ENCODE results near the gene ADAM10.

DNA sequence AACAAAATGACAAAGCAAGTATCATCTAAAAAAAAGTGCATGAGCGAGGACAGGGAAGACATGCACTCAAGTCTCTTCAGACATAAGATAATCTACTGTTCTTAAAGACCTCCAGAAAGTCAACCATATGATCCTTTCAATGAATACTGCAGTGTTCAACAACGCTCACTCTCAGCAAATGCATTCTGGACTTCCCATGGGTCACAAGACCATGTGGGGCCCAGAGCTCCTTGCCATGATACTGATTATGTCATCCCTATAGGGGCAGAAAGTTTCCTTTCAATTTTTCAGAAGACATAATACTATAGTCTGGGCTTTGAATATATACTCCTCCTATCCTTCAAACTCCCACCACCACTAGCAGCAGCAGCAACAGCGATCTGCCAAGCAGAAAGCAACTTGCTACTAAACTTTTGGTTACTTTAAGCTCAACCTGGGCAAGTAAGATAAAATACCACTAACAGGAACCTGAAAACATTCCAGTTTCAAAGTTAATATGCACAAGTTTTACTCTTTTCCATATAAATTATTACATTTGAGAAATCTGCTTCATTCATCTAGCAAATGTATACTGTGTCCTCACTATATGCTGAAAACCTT lies 143.5 kb downstream of the ADAM10 start:
- TF ChIP-seq, protein P1, sequence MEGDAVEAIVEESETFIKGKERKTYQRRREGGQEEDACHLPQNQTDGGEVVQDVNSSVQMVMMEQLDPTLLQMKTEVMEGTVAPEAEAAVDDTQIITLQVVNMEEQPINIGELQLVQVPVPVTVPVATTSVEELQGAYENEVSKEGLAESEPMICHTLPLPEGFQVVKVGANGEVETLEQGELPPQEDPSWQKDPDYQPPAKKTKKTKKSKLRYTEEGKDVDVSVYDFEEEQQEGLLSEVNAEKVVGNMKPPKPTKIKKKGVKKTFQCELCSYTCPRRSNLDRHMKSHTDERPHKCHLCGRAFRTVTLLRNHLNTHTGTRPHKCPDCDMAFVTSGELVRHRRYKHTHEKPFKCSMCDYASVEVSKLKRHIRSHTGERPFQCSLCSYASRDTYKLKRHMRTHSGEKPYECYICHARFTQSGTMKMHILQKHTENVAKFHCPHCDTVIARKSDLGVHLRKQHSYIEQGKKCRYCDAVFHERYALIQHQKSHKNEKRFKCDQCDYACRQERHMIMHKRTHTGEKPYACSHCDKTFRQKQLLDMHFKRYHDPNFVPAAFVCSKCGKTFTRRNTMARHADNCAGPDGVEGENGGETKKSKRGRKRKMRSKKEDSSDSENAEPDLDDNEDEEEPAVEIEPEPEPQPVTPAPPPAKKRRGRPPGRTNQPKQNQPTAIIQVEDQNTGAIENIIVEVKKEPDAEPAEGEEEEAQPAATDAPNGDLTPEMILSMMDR (IDR thresholded peaks at IDR 0.05; ENCODE audit: insufficient read depth, low read depth, low read length) = no peak
- no peak for TF ChIP-seq EZH2 (IDR thresholded peaks at IDR 0.05; ENCODE audit: insufficient read depth, low read length)
